HepG2 (cell line): ENCODE data around the gene DNAJB8. TPM values are rescaled to one million over a fixed set of nuclear protein-coding genes. Genes with fewer than 3 reads are reported as not detected.

Experiments
- ATAC-seq: fragments of 200-7000 bp; cut with Tn5 transposase; 3 replicates; pipeline ENCODE4 v1.9.1; 2020; ENCODE audit warnings: mild to moderate bottlenecking, moderate library complexity
- BruUV-seq: library from RNA; stranded (reverse); fragments of 400-500 nt; replicated peaks from 2 replicates; lab custom pipeline; 2021; lab: Mats Ljungman, UMichigan
- CTCF ChIA-PET: fragments of 300-600 bp; formaldehyde crosslinking; extraction: SDS; loops from one replicate; lab custom pipeline; 2021; ENCODE audit warnings: low total read pairs, inconsistent platforms, low intra/inter-chr PET ratio; lab: Yijun Ruan, JAX
- POLR2A ChIA-PET: fragments of 350-600 bp; sonication (Branson Sonifier 250); formaldehyde crosslinking; loops from one replicate; lab custom pipeline; 2020; ENCODE audit warnings: antibody characterized with exemption, inconsistent platforms; lab: Yijun Ruan, JAX
- DNase-seq: peaks from one replicate; pipeline ENCODE4 v3.0.0-alpha.2; 2015; ENCODE audit warnings: low spot score
- FAIRE-seq: peaks from 3 replicates; lab custom pipeline; 2011; peaks lifted over from hg19 to GRCh38; lab: Jason Lieb, UNC
- H2AFZ ChIP-seq: one replicate; pipeline ENCODE4 v1.6.1; 2011; ENCODE audit warnings: low read length, inconsistent platforms
- H3K27ac ChIP-seq: fragments of 300-600 bp; 3 replicates; pipeline ENCODE4 v1.8.0; 2011; ENCODE audit warnings: mixed run types, mild to moderate bottlenecking, mixed read lengths, low read length, inconsistent platforms; ENCODE audit not compliant: insufficient read depth; ENCODE audit errors: extremely low read length
- H3K27me3 ChIP-seq, 2 experiments: fragments of 200-600 bp in 1 of 2; 2 replicates in 1 of 2; 3 replicates in 1 of 2; pipeline versions ENCODE4 v1.6.0 to v1.8.0; 2011; ENCODE audit warnings: low read length in 2 of 2, mild to moderate bottlenecking in 2 of 2, moderate library complexity in 2 of 2, inconsistent platforms in 1 of 2; ENCODE audit not compliant: insufficient read depth in 2 of 2, control insufficient read depth in 1 of 2
- H3K36me3 ChIP-seq, 2 experiments: fragments of 200-600 bp in 1 of 2; replicated peaks in 1 of 2; 2 replicates in 1 of 2; 3 replicates in 1 of 2; pipeline versions ENCODE4 v1.5.1 to v1.8.0; 2011; ENCODE audit warnings: low read length in 2 of 2, inconsistent platforms in 1 of 2; ENCODE audit not compliant: insufficient read depth in 2 of 2, control insufficient read depth in 1 of 2
- H3K4me1 ChIP-seq: 2 replicates; pipeline ENCODE4 v1.5.1; 2012; ENCODE audit warnings: low read length, inconsistent platforms; ENCODE audit not compliant: insufficient read depth
- H3K4me2 ChIP-seq: 2 replicates; pipeline ENCODE4 v1.6.0; 2011; ENCODE audit warnings: low read depth, low read length, inconsistent platforms
- H3K4me3 ChIP-seq, 3 experiments: fragments of 200-600 bp in 1 of 3; sonication (generic), shearing (Covaris generic) in 1 of 3; replicated peaks in 1 of 3; 2 replicates each; pipeline ENCODE4 v1.5.1; 2011 to 2016; ENCODE audit warnings: low read length in 3 of 3, inconsistent platforms in 2 of 3, low read depth in 2 of 3, mild to moderate bottlenecking in 2 of 3, control low read depth in 1 of 3, mixed read lengths in 1 of 3; ENCODE audit not compliant: insufficient read depth in 1 of 3
- H3K79me2 ChIP-seq: one replicate; pipeline ENCODE4 v1.6.1; 2011; ENCODE audit warnings: low read length, inconsistent platforms; ENCODE audit not compliant: insufficient read depth
- H3K9ac ChIP-seq: 2 replicates; pipeline ENCODE4 v1.6.0; 2011; ENCODE audit warnings: mild to moderate bottlenecking, low read depth, low read length, inconsistent platforms; ENCODE audit not compliant: insufficient read depth
- H3K9me3 ChIP-seq: 2 replicates; pipeline ENCODE4 v1.5.1; 2012; ENCODE audit warnings: mild to moderate bottlenecking, low read length
- H4K20me1 ChIP-seq: 2 replicates; pipeline ENCODE4 v1.6.0; 2011; ENCODE audit warnings: inconsistent platforms, mild to moderate bottlenecking, low read length, moderate library complexity; ENCODE audit not compliant: insufficient read depth
- SCMH1 ChIP-seq: sonication (generic); formaldehyde crosslinking; IDR thresholded peaks from 2 replicates; pipeline ENCODE4 v1.9.0; 2021; ENCODE audit warnings: missing genetic modification reagents, mild to moderate bottlenecking, borderline replicate concordance
- SNRNP70 ChIP-seq: fragments of 200-400 bp; formaldehyde crosslinking; IDR thresholded peaks from 2 replicates; pipeline ENCODE4 v1.6.1; 2017; ENCODE audit warnings: mild to moderate bottlenecking, low read depth, low read length, moderate library complexity
- THYN1 ChIP-seq: sonication (generic); formaldehyde crosslinking; IDR thresholded peaks from 2 replicates; pipeline ENCODE4 v1.8.1; 2023; ENCODE audit warnings: low read depth, mild to moderate bottlenecking, moderate library complexity, missing genetic modification reagents, borderline replicate concordance
- ZC3H13 ChIP-seq: sonication (generic); formaldehyde crosslinking; IDR thresholded peaks from 2 replicates; pipeline ENCODE4 v1.8.1; 2023; ENCODE audit warnings: mild to moderate bottlenecking, missing genetic modification reagents, moderate library complexity
- ZKSCAN5 ChIP-seq: sonication (generic); formaldehyde crosslinking; IDR thresholded peaks from 2 replicates; pipeline ENCODE4 v1.5.1; 2020; ENCODE audit warnings: mild to moderate bottlenecking, missing genetic modification reagents
- ZNF550 ChIP-seq: sonication (generic); formaldehyde crosslinking; IDR thresholded peaks from 2 replicates; pipeline ENCODE4 v1.4.0; 2020; ENCODE audit warnings: mild to moderate bottlenecking, missing genetic modification reagents, borderline replicate concordance
- ZNF556 ChIP-seq: sonication (generic); formaldehyde crosslinking; IDR thresholded peaks from 2 replicates; pipeline ENCODE4 v1.4.0; 2020; ENCODE audit warnings: mild to moderate bottlenecking, missing genetic modification reagents, borderline replicate concordance
- ZSCAN5A ChIP-seq: sonication (generic); formaldehyde crosslinking; IDR thresholded peaks from 2 replicates; pipeline ENCODE4 v1.8.0; 2022; ENCODE audit warnings: mild to moderate bottlenecking, missing genetic modification reagents, borderline replicate concordance
- WGBS: methylation state at CpG from one replicate; pipeline ENCODE4 v1.1.6; 2017; ENCODE audit warnings: low lambda C conversion rate; 5-methylcytosine and 5-hydroxymethylcytosine counted together
- in situ Hi-C: cut with HindIII; loops from 2 replicates; pipeline ENCODE4 v1.10.0; 2017; ENCODE audit warnings: low pct_unique_long_range_greater_than_20kb; ENCODE audit not compliant: extremely low pct_ligation_motif_present
- intact Hi-C: fragments of 100-400 bp; cut with micrococcal nuclease; formaldehyde crosslinking; loops from one replicate; pipeline ENCODE4 v1.10.0; 2022; ENCODE audit not compliant: unreplicated experiment
- polyA plus RNA-seq, 8 experiments: library from polyadenylated mRNA; depleted of rRNA in 3 of 8; stranded (reverse) in 7 of 8; unstranded in 1 of 8; fragments of >200 nt; fragmentation: Illumina TruSeq in 4 of 8; extraction: Trizol in 4 of 8; gene quantifications; 2 replicates each; pipeline versions ENCODE4 v1.2.1 to v1.2.3, GENCODE V29; 2011 to 2016; ENCODE audit warnings: low read depth in 4 of 8, missing spikeins in 1 of 8, mixed read lengths in 1 of 8; ENCODE audit not compliant: insufficient read depth in 1 of 8
- total RNA-seq, 5 experiments: library from RNA; depleted of rRNA; stranded (reverse); fragments of >200 nt; fragmentation: Illumina TruSeq; extraction: Trizol; gene quantifications; 2 replicates each; pipeline ENCODE4 v1.2.3, GENCODE V29; 2016; ENCODE audit warnings: low read depth in 1 of 5
- TF ChIP-seq, protein P1 (sequence below): sonication (generic); formaldehyde crosslinking; IDR thresholded peaks from 2 replicates; pipeline ENCODE4 v1.5.1; 2020; ENCODE audit warnings: missing genetic modification reagents, mild to moderate bottlenecking, borderline replicate concordance
- TF ChIP-seq, protein P2 (sequence below): sonication (generic); formaldehyde crosslinking; conservative IDR thresholded peaks from 2 replicates; pipeline ENCODE4 v1.8.0; 2022; ENCODE audit warnings: mild to moderate bottlenecking, moderate library complexity, missing genetic modification reagents
- TF ChIP-seq, protein P3 (sequence below): sonication (generic); formaldehyde crosslinking; IDR thresholded peaks from 2 replicates; pipeline ENCODE4 v1.8.0; 2022; ENCODE audit warnings: mild to moderate bottlenecking, missing genetic modification reagents
- TF ChIP-seq, protein P4 (sequence below): sonication (generic); formaldehyde crosslinking; IDR thresholded peaks from 2 replicates; pipeline ENCODE4 v1.5.0; 2020; ENCODE audit warnings: missing genetic modification reagents

DNAJB8 gene
- total and polyA plus RNA-seq, 2 of the 13 experiments (the other 11 are each of a cell fraction or from before 2014, with no cell fraction given): not detected

GRCh38 chr3:128443771-128444170 is 22.9 kb downstream of the DNAJB8 start (continued):
- TF ChIP-seq ZC3H13: no peak

GRCh38 chr3:128442949-128443348 is 23.7 kb downstream of the DNAJB8 start:
- no peak overlapping the region for H2AFZ ChIP-seq
- H3K4me1 ChIP-seq: no peaks in the 10 kb centered on the region
- ChIA-PET POLR2A (no interaction called here), CTCF (no interaction called here)
- peaks cover 11 to 73% of the 10 kb centered on the region in 2 experiments for H3K27me3 ChIP-seq
- no peak overlapping the region for H3K4me3 ChIP-seq
- no peak for ATAC-seq
- no peak for FAIRE-seq
- DNase-seq: no peak
- in situ Hi-C loops (no loop called here), intact Hi-C loops (no loop called here)
- no peaks in the 10 kb centered on the region for H3K79me2 ChIP-seq
- H3K4me2 ChIP-seq: no peak overlapping the region
- 22% methylated on average over 5 of the region's 6 CpGs for WGBS
- H3K27ac ChIP-seq: no peak overlapping the region
- BruUV-seq: no TSS peak
- H4K20me1 ChIP-seq: no peaks in the 10 kb centered on the region
- H3K9ac ChIP-seq: no peak overlapping the region
- TF ChIP-seq ZNF556 (no peak), SCMH1 (CRISPR knock-in tag) (no peak), ZSCAN5A (CRISPR knock-in tag) (no peak), ZNF550 (no peak), ZKSCAN5 (CRISPR knock-in tag) (no peak), SNRNP70 (no peak), THYN1 (CRISPR knock-in tag) (no peak)
- TF ChIP-seq, protein P1, sequence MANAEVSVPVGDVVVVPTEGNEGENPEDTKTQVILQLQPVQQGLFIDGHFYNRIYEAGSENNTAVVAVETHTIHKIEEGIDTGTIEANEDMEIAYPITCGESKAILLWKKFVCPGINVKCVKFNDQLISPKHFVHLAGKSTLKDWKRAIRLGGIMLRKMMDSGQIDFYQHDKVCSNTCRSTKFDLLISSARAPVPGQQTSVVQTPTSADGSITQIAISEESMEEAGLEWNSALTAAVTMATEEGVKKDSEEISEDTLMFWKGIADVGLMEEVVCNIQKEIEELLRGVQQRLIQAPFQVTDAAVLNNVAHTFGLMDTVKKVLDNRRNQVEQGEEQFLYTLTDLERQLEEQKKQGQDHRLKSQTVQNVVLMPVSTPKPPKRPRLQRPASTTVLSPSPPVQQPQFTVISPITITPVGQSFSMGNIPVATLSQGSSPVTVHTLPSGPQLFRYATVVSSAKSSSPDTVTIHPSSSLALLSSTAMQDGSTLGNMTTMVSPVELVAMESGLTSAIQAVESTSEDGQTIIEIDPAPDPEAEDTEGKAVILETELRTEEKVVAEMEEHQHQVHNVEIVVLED (CRISPR knock-in tag): no peak
- TF ChIP-seq, protein P2, sequence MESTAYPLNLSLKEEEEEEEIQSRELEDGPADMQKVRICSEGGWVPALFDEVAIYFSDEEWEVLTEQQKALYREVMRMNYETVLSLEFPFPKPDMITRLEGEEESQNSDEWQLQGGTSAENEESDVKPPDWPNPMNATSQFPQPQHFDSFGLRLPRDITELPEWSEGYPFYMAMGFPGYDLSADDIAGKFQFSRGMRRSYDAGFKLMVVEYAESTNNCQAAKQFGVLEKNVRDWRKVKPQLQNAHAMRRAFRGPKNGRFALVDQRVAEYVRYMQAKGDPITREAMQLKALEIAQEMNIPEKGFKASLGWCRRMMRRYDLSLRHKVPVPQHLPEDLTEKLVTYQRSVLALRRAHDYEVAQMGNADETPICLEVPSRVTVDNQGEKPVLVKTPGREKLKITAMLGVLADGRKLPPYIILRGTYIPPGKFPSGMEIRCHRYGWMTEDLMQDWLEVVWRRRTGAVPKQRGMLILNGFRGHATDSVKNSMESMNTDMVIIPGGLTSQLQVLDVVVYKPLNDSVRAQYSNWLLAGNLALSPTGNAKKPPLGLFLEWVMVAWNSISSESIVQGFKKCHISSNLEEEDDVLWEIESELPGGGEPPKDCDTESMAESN: no peak
- TF ChIP-seq, protein P3, sequence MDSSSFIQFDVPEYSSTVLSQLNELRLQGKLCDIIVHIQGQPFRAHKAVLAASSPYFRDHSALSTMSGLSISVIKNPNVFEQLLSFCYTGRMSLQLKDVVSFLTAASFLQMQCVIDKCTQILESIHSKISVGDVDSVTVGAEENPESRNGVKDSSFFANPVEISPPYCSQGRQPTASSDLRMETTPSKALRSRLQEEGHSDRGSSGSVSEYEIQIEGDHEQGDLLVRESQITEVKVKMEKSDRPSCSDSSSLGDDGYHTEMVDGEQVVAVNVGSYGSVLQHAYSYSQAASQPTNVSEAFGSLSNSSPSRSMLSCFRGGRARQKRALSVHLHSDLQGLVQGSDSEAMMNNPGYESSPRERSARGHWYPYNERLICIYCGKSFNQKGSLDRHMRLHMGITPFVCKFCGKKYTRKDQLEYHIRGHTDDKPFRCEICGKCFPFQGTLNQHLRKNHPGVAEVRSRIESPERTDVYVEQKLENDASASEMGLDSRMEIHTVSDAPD (CRISPR knock-in tag): no peak
- TF ChIP-seq, protein P4, sequence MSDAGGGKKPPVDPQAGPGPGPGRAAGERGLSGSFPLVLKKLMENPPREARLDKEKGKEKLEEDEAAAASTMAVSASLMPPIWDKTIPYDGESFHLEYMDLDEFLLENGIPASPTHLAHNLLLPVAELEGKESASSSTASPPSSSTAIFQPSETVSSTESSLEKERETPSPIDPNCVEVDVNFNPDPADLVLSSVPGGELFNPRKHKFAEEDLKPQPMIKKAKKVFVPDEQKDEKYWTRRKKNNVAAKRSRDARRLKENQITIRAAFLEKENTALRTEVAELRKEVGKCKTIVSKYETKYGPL (CRISPR knock-in tag): no peak
- H3K9me3 ChIP-seq: no peaks in the 10 kb centered on the region
- no peaks in the 10 kb centered on the region for H3K36me3 ChIP-seq
